KOPT-K1 (cell line): ENCODE data around the gene NECTIN1.

Source experiments
- H3K27ac ChIP-seq: fragments of 200-600 bp; sonication (generic); 2 replicates; pipeline ENCODE4 v1.5.1; 2016; ENCODE audit warnings: antibody characterized with exemption, mild to moderate bottlenecking, low read depth, low read length; ENCODE audit not compliant: poor library complexity, severe bottlenecking
- H3K36me3 ChIP-seq: fragments of 200-600 bp; sonication (generic); 2 replicates; pipeline ENCODE4 v1.5.1; 2017; ENCODE audit warnings: antibody characterized with exemption, mild to moderate bottlenecking, low read length, moderate library complexity; ENCODE audit not compliant: insufficient read depth
- H3K9me3 ChIP-seq: fragments of 200-600 bp; sonication (generic); 2 replicates; pipeline ENCODE4 v1.5.1; 2017; ENCODE audit warnings: antibody characterized with exemption, low read length, mild to moderate bottlenecking; ENCODE audit not compliant: insufficient read depth, poor library complexity, severe bottlenecking

The NECTIN1 gene

DNA sequence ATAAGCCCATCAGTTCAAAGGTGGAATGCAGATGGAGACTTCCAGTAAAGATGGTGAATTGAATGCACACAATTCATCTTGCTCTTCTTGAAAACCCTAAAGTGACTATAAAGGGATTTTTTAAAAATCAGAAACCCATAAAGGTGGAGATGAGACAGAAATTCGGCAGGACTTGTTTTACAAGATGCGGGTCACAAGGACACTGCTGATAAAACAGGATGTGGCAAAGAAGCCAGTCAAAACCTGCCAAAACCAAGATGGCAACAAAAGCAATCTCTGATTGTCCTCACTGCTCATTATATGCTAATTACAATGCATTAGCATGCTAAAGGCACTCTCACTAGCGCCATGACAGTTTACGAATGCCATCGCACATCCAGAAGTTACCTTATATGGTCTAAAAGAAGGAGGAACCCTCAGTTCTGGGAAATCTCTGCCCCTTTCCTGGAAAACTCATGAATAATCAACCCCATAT, 137.1 kb downstream of the NECTIN1 start:
- Histone ChIP-seq H3K27ac (no peak overlapping the region), H3K9me3 (no peaks in the 10 kb centered on the region), H3K36me3 (no peaks in the 10 kb centered on the region)

GRCh38 chr11:119590651-119591351, 138.2 kb downstream of the NECTIN1 start:
- no peak overlapping the region for H3K27ac ChIP-seq
- no peaks in the 10 kb centered on the region for H3K36me3 ChIP-seq

DNA sequence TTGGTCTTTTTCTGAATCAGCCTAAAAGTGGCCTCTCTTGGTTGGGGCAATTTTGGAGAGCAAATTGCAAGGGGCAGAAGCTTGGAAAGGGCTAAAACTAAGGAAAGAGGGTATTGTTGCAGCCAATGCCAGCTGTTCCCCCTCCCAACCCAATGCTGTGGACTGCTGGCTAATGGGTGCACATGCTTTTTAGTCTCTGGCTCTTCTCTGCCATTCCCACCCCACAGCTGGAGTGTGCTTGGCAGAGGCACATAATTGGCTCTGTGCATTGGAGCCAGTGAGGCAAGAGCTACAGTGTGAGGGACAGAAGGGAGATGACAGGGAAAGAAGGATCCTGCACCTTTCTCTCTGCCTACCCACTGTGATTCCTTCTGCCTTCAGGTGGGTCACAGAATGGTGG, 140.0 kb downstream of the NECTIN1 start:
- Histone ChIP-seq H3K27ac (no peak overlapping the region), H3K36me3 (no peaks in the 10 kb centered on the region), H3K9me3 (no peaks in the 10 kb centered on the region)

More at GRCh38 chr11:119590651-119591351, 138.2 kb downstream of the NECTIN1 start:
- H3K9me3 ChIP-seq, result no peaks in the 10 kb centered on the region
